GM12801 (cell line): ENCODE data around the gene SYNPR.

ENCODE experiments used
- CTCF ChIP-seq: IDR thresholded peaks from one replicate; pipeline ENCODE4 v1.5.1; 2011; ENCODE audit warnings: control low read depth; ENCODE audit not compliant: insufficient read length; ENCODE audit errors: extremely low read depth

SYNPR gene

DNA sequence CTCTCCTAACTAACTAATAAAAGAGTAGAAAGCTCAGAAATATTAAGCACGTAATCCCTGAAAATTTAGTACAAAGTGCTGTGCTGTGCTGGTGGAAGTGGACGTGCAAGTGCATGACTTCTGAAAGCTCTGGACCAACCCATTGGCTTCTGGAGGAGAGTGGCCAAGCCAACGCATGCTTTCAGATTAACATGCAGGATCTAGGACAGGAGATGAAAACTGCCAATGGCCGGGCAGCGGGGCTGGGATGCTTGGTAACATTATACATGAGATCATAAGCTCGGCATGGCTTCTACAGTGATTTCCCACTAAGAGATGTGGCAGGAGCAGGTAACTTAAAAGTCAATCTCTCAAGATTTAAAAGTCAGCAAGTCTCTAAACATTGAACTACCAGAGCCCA lies 203.5 kb downstream of the SYNPR start:
- TF ChIP-seq CTCF = no peak

GRCh38 chr3:63482341-63482740 lies 204.2 kb downstream of the SYNPR start:
- no peak for TF ChIP-seq CTCF

DNA sequence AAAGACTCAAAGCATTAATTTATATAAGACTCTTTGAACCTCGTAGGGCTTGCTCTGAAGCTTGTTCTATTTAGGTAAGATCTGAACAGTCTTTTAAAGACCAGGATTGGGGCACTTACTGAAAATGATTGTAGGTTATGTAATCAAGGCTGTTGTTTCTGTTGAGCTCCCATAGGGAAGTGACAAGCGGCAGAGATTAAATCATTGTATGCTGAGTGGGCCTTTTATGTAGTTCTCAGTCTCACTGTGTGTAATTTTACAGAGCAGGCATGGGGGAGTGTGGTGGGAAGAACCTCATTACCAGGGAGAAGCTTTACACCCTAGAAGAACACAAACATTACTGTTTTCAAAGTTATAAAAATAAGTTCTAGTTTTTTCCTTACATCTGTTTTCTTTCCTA lies 214.4 kb downstream of the SYNPR start:
- no peak for TF ChIP-seq CTCF

DNA sequence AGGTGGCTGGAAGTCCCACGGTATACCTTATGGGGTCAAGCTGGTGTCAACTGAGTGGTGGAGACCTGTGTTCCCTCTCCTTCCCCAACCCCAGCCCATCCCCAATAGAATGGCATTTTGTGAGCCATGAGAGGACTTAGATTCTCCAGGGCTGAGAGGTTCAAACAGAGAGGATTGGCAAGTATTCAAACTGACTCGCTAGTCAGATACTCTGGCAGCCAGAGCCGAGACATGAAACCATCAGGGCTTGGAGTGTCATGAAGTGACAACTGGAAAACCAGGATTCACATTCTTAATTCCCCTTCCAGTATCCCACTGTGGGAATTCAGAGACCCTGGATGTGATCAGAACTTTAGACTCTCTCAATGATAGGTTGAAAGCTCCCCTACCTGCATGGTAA lies 215.0 kb downstream of the SYNPR start:
- no peak for TF ChIP-seq CTCF

- TF ChIP-seq CTCF = no peak
These were observed 216.5 kb downstream of the SYNPR start for GRCh38 chr3:63494646-63495045.

- no peak for TF ChIP-seq CTCF
These were observed 219.5 kb downstream of the SYNPR start for GRCh38 chr3:63497641-63498040.

GRCh38 chr3:63500196-63500595 lies 222.1 kb downstream of the SYNPR start:
- no peak for TF ChIP-seq CTCF

DNA sequence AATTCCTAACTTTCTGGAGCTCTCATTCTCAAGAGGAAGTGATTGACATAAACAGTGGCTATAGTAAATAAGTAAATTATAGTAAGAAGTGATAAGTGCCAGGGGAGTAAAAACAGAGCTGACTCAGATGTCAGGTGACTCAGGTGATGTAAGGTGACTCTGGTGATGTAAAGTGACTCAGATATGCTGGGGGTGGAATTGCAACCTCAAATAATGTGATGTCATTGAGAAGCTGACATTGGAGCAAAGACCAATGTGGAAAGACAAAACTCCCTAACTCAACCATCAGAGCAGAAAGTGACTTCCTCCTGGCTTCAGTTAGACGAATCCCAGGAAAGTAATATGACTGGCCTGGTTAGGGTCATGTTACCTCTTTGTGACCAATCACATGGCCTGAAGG lies 230.2 kb downstream of the SYNPR start:
- no peak for TF ChIP-seq CTCF
